ENCODE measurements around the gene HINT3.

The HINT3 gene

DNA sequence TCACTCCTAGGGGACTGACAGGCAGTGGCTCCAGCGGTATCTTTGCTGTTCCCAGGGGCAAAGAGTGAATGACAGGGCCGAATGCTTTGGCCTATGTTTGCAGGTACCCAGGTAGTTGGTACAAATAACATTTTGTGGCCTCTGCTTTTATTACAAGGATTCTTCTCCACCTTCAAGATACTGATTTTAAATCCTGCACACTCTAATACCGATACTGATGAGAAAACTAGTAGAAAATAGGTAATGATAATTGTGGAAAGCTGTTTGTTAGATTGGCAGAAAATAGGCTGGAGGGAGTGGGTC, 772 bp downstream of the HINT3 start:
- 0% methylated on average over 1 of the region's 3 CpGs for WGBS (ENCODE audit: insufficient coverage)
- CTCF ChIA-PET = interaction anchor here (0.7 to 10.3 kb wide), 19 partner anchors 9 to 1309 kb away, joined by 3 to 204 read pairs (median 6); partner anchors contain the start of genes NCOA7 and RNF146
- POLR2A ChIA-PET = interaction anchor here (0.8 kb wide), 1 partner anchor 172 kb away, joined by 5 read pairs; no protein-coding TSS in a partner anchor

GRCh38 chr6:125957845-125958244, 1.3 kb downstream of the HINT3 start:
- H3K4me3 ChIP-seq (ENCODE audit: control insufficient read depth in 1 of 7, extremely low read depth in 1 of 7, insufficient read depth in 4 of 7, low read depth in 2 of 7, low read length in 6 of 7) = peak overlapping the region in 6 of 7 experiments; percentile 83 to 96 (median 87)
- CTCF ChIA-PET = interaction anchor here (0.9 to 10.3 kb wide), 16 partner anchors 10 to 195 kb away, joined by 3 to 204 read pairs (median 8); partner anchors contain the start of gene NCOA7
- POLR2A ChIA-PET = no interaction called here
- peak overlapping the region; percentile 83 to 93 for H3K27ac ChIP-seq (ENCODE audit: insufficient read depth in 1 of 2, low read depth in 1 of 2, low read length in 2 of 2, poor library complexity in 1 of 2, severe bottlenecking in 2 of 2)
- no peaks in the 10 kb centered on the region for H3K9me3 ChIP-seq (ENCODE audit: control extremely low read depth in 1 of 5, control insufficient read depth in 4 of 5, insufficient read depth in 2 of 5, low read depth in 1 of 5, low read length in 4 of 5)
- WGBS (ENCODE audit: insufficient coverage) = 0% methylated on average over 2 of the region's 4 CpGs
- no peaks in the 10 kb centered on the region for H3K27me3 ChIP-seq (replicated peaks in 2 of 5; ENCODE audit: control insufficient read depth in 4 of 5, insufficient read depth in 5 of 5, low read length in 4 of 5)
- peaks cover 0 to 7% (median 4%) of the 10 kb centered on the region in 4 experiments for H3K36me3 ChIP-seq (ENCODE audit: control insufficient read depth in 4 of 4, insufficient read depth in 4 of 4, low read length in 3 of 4)
- H3K4me1 ChIP-seq (ENCODE audit: control extremely low read depth in 1 of 4, control insufficient read depth in 4 of 4, insufficient read depth in 4 of 4, low read length in 3 of 4) = peaks cover 13 to 27% (median 16%) of the 10 kb centered on the region in 4 experiments
- DNase-seq = peak in 2 of 3 donors; percentile 61 to 65

More for the DNA sequence above, 772 bp downstream of the HINT3 start:
- Histone ChIP-seq H3K27me3 (replicated peaks in 2 of 5; ENCODE audit: control insufficient read depth in 4 of 5, insufficient read depth in 5 of 5, low read length in 4 of 5) (no peaks in the 10 kb centered on the region), H3K27ac (ENCODE audit: insufficient read depth in 1 of 2, low read depth in 1 of 2, low read length in 2 of 2, poor library complexity in 1 of 2, severe bottlenecking in 2 of 2) (peak overlapping the region; percentile 83 to 93), H3K4me1 (ENCODE audit: control extremely low read depth in 1 of 4, control insufficient read depth in 4 of 4, insufficient read depth in 4 of 4, low read length in 3 of 4) (peaks cover 13 to 27% (median 16%) of the 10 kb centered on the region in 4 experiments), H3K9me3 (ENCODE audit: control extremely low read depth in 1 of 5, control insufficient read depth in 4 of 5, insufficient read depth in 2 of 5, low read depth in 1 of 5, low read length in 4 of 5) (no peaks in the 10 kb centered on the region), H3K36me3 (ENCODE audit: control insufficient read depth in 4 of 4, insufficient read depth in 4 of 4, low read length in 3 of 4) (peaks cover 0 to 7% (median 3%) of the 10 kb centered on the region in 4 experiments), H3K4me3 (ENCODE audit: control insufficient read depth in 1 of 7, extremely low read depth in 1 of 7, insufficient read depth in 4 of 7, low read depth in 2 of 7, low read length in 6 of 7) (peak overlapping the region; percentile 83 to 98 (median 90))
- no peak for DNase-seq

DNA sequence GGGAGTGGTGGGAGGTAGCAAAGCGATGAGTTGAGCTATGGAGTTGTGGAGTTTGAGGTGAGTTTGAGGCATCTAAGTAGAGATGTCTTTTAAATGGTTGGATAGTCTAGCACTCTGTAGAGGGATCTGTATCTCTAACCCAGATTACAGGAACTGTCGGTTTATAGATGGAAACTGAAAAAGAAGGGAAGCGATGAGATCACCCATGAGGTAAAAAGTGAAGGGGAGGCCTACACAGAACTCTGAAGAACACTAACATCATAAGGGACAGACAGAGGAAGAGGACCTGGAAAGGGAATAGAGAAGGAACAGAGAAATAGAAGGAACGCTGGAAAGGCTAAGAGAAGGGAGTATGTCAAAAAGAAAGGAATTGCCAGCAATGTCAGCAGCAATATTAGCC, 2.5 kb downstream of the HINT3 start:
- Histone ChIP-seq H3K4me1 (ENCODE audit: control extremely low read depth in 1 of 4, control insufficient read depth in 4 of 4, insufficient read depth in 4 of 4, low read length in 3 of 4) (peaks cover 13 to 27% (median 15%) of the 10 kb centered on the region in 4 experiments), H3K27ac (ENCODE audit: insufficient read depth in 1 of 2, low read depth in 1 of 2, low read length in 2 of 2, poor library complexity in 1 of 2, severe bottlenecking in 2 of 2) (no peak overlapping the region), H3K4me3 (ENCODE audit: control insufficient read depth in 1 of 7, extremely low read depth in 1 of 7, insufficient read depth in 4 of 7, low read depth in 2 of 7, low read length in 6 of 7) (no peak overlapping the region), H3K36me3 (ENCODE audit: control insufficient read depth in 4 of 4, insufficient read depth in 4 of 4, low read length in 3 of 4) (peaks cover 0 to 7% (median 5%) of the 10 kb centered on the region in 4 experiments), H3K27me3 (replicated peaks in 2 of 5; ENCODE audit: control insufficient read depth in 4 of 5, insufficient read depth in 5 of 5, low read length in 4 of 5) (no peaks in the 10 kb centered on the region), H3K9me3 (ENCODE audit: control extremely low read depth in 1 of 5, control insufficient read depth in 4 of 5, insufficient read depth in 2 of 5, low read depth in 1 of 5, low read length in 4 of 5) (no peaks in the 10 kb centered on the region)
- ChIA-PET CTCF (interaction anchor here (0.6 to 10.3 kb wide), 6 partner anchors 12 to 173 kb away, joined by 3 to 164 read pairs (median 5); partner anchors contain the start of gene NCOA7), POLR2A (no interaction called here)
- WGBS (ENCODE audit: insufficient coverage) = 100% methylated on average over 2 of the region's 4 CpGs
- no peak for DNase-seq

GRCh38 chr6:125961117-125961516, 4.5 kb downstream of the HINT3 start:
- ChIA-PET POLR2A (no interaction called here), CTCF (interaction anchor here (0.8 to 10.3 kb wide), 6 partner anchors 10 to 176 kb away, joined by 3 to 164 read pairs (median 8); partner anchors contain the start of gene NCOA7)
- H3K36me3 ChIP-seq (ENCODE audit: control insufficient read depth in 4 of 4, insufficient read depth in 4 of 4, low read length in 3 of 4) = peaks cover 0 to 7% (median 5%) of the 10 kb centered on the region in 4 experiments
- H3K4me3 ChIP-seq (ENCODE audit: control insufficient read depth in 1 of 7, extremely low read depth in 1 of 7, insufficient read depth in 4 of 7, low read depth in 2 of 7, low read length in 6 of 7) = no peak overlapping the region
- no peaks in the 10 kb centered on the region for H3K27me3 ChIP-seq (replicated peaks in 2 of 5; ENCODE audit: control insufficient read depth in 4 of 5, insufficient read depth in 5 of 5, low read length in 4 of 5)
- WGBS (ENCODE audit: insufficient coverage) = 100% methylated on average over 2 of the region's 3 CpGs
- no peaks in the 10 kb centered on the region for H3K9me3 ChIP-seq (ENCODE audit: control extremely low read depth in 1 of 5, control insufficient read depth in 4 of 5, insufficient read depth in 2 of 5, low read depth in 1 of 5, low read length in 4 of 5)
- DNase-seq = no peak
- peaks cover 9 to 26% (median 13%) of the 10 kb centered on the region in 4 experiments for H3K4me1 ChIP-seq (ENCODE audit: control extremely low read depth in 1 of 4, control insufficient read depth in 4 of 4, insufficient read depth in 4 of 4, low read length in 3 of 4)
- no peak overlapping the region for H3K27ac ChIP-seq (ENCODE audit: insufficient read depth in 1 of 2, low read depth in 1 of 2, low read length in 2 of 2, poor library complexity in 1 of 2, severe bottlenecking in 2 of 2)

GRCh38 chr6:125962900-125963497, 6.4 kb downstream of the HINT3 start:
- no peak overlapping the region for H3K27ac ChIP-seq (ENCODE audit: insufficient read depth in 1 of 2, low read depth in 1 of 2, low read length in 2 of 2, poor library complexity in 1 of 2, severe bottlenecking in 2 of 2)
- ChIA-PET POLR2A (no interaction called here), CTCF (interaction anchor here (0.8 to 2.7 kb wide), 6 partner anchors 8 to 182 kb away, joined by 3 to 13 read pairs (median 5); no protein-coding TSS in a partner anchor)
- WGBS (ENCODE audit: insufficient coverage) = 97% methylated on average over 7 of the region's 8 CpGs
- no peaks in the 10 kb centered on the region for H3K27me3 ChIP-seq (replicated peaks in 2 of 5; ENCODE audit: control insufficient read depth in 4 of 5, insufficient read depth in 5 of 5, low read length in 4 of 5)
- H3K36me3 ChIP-seq (ENCODE audit: control insufficient read depth in 4 of 4, insufficient read depth in 4 of 4, low read length in 3 of 4) = peaks cover 5 to 10% (median 7%) of the 10 kb centered on the region in 4 experiments
- H3K4me1 ChIP-seq (ENCODE audit: control extremely low read depth in 1 of 4, control insufficient read depth in 4 of 4, insufficient read depth in 4 of 4, low read length in 3 of 4) = peaks cover 5 to 15% (median 5%) of the 10 kb centered on the region in 4 experiments
- H3K4me3 ChIP-seq (ENCODE audit: control insufficient read depth in 1 of 7, extremely low read depth in 1 of 7, insufficient read depth in 4 of 7, low read depth in 2 of 7, low read length in 6 of 7) = no peak overlapping the region
- H3K9me3 ChIP-seq (ENCODE audit: control extremely low read depth in 1 of 5, control insufficient read depth in 4 of 5, insufficient read depth in 2 of 5, low read depth in 1 of 5, low read length in 4 of 5) = no peaks in the 10 kb centered on the region
- DNase-seq = no peak

DNA sequence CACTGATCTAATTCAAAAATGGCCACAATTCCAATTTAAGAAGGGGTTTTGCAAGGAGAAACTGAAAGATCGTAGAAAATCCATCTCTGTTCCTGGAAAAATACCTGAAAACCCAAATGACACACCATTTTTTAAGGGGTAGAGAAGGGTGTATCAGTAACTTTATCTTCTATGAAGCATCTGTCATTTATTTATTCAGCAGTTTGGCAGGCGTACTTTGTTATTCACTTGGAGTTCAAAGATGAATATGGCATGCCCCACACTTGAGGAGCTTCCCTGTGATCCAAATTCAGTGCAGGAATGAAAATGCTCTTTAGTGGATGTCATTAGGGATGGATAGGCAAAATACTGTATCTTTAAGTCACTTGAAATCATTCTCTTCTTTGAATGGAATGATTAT, 7.2 kb downstream of the HINT3 start:
- ChIA-PET POLR2A (no interaction called here), CTCF (interaction anchor here (1.0 to 2.0 kb wide), 2 partner anchors 10 to 57 kb away, joined by 3 to 6 read pairs; no protein-coding TSS in a partner anchor)
- 100% methylated on average over 1 of the region's 2 CpGs for WGBS (ENCODE audit: insufficient coverage)
- DNase-seq = no peak
- Histone ChIP-seq H3K36me3 (ENCODE audit: control insufficient read depth in 4 of 4, insufficient read depth in 4 of 4, low read length in 3 of 4) (peaks cover 6 to 14% (median 7%) of the 10 kb centered on the region in 4 experiments), H3K27ac (ENCODE audit: insufficient read depth in 1 of 2, low read depth in 1 of 2, low read length in 2 of 2, poor library complexity in 1 of 2, severe bottlenecking in 2 of 2) (no peak overlapping the region), H3K9me3 (ENCODE audit: control extremely low read depth in 1 of 5, control insufficient read depth in 4 of 5, insufficient read depth in 2 of 5, low read depth in 1 of 5, low read length in 4 of 5) (no peaks in the 10 kb centered on the region), H3K4me1 (ENCODE audit: control extremely low read depth in 1 of 4, control insufficient read depth in 4 of 4, insufficient read depth in 4 of 4, low read length in 3 of 4) (peaks cover 0 to 8% (median 0%) of the 10 kb centered on the region in 4 experiments), H3K27me3 (replicated peaks in 2 of 5; ENCODE audit: control insufficient read depth in 4 of 5, insufficient read depth in 5 of 5, low read length in 4 of 5) (no peaks in the 10 kb centered on the region), H3K4me3 (ENCODE audit: control insufficient read depth in 1 of 7, extremely low read depth in 1 of 7, insufficient read depth in 4 of 7, low read depth in 2 of 7, low read length in 6 of 7) (no peak overlapping the region)

- no peak overlapping the region for H3K4me3 ChIP-seq (ENCODE audit: control insufficient read depth in 1 of 7, extremely low read depth in 1 of 7, insufficient read depth in 4 of 7, low read depth in 2 of 7, low read length in 6 of 7)
- no CpG with 5 or more reads among the region's 1 CpG for WGBS (ENCODE audit: insufficient coverage)
- no peaks in the 10 kb centered on the region for H3K9me3 ChIP-seq (ENCODE audit: control extremely low read depth in 1 of 5, control insufficient read depth in 4 of 5, insufficient read depth in 2 of 5, low read depth in 1 of 5, low read length in 4 of 5)
- POLR2A ChIA-PET = no interaction called here
- peak in 1 of 3 donors; percentile 41 for DNase-seq
- H3K36me3 ChIP-seq (ENCODE audit: control insufficient read depth in 4 of 4, insufficient read depth in 4 of 4, low read length in 3 of 4) = peaks cover 6 to 9% (median 7%) of the 10 kb centered on the region in 4 experiments
- no peak overlapping the region for H3K27ac ChIP-seq (ENCODE audit: insufficient read depth in 1 of 2, low read depth in 1 of 2, low read length in 2 of 2, poor library complexity in 1 of 2, severe bottlenecking in 2 of 2)
- CTCF ChIA-PET = interaction anchor here (0.8 to 1.8 kb wide), 2 partner anchors 9 to 185 kb away, joined by 3 to 4 read pairs; no protein-coding TSS in a partner anchor
- no peaks in the 10 kb centered on the region for H3K27me3 ChIP-seq (replicated peaks in 2 of 5; ENCODE audit: control insufficient read depth in 4 of 5, insufficient read depth in 5 of 5, low read length in 4 of 5)
- peaks cover 0 to 2% (median 0%) of the 10 kb centered on the region in 4 experiments for H3K4me1 ChIP-seq (ENCODE audit: control extremely low read depth in 1 of 4, control insufficient read depth in 4 of 4, insufficient read depth in 4 of 4, low read length in 3 of 4)
Observed at GRCh38 chr6:125966569-125966968, 10.0 kb downstream of the HINT3 start.

Data from common myeloid progenitor, CD34-positive (primary cell).